Fibroblast of peridontal ligament (primary cell): ENCODE data around the gene NEDD4.
"Not testable (repeated sequence)": the region's sequence is repeated elsewhere in the genome, so short reads cannot be mapped to it uniquely, and the experiment has no call there.

Experiments used
- DNase-seq: peaks from one replicate; pipeline ENCODE4 v3.0.0-alpha.2; 2010; ENCODE audit errors: extremely low read depth

Gene NEDD4

DNA sequence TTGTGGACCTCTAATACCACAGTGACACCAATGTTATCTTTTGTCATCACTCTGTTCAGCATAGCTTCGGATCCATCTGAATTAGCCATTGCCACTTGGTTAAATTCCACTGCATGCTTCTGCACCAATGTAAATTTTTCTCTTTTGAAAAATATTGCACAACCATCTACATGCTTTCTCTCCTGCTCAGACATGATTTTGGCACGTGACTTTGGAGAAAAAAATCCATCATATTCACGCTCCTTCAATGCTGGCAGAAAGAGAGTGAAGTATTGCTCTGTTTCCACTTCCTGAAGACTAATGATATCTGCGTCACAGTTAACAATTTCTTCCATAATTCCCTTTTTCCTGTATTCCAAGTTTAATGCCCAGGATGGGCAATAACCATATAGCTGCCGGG is 13.0 kb upstream of the NEDD4 start:
- DNase-seq = peak; percentile 55

- not testable (repeated sequence) for DNase-seq
These were observed 10.9 kb upstream of the NEDD4 start for GRCh38 chr15:56004281-56004680.

GRCh38 chr15:56003777-56004176 is 10.4 kb upstream of the NEDD4 start:
- DNase-seq = not testable (repeated sequence)

- not testable (repeated sequence) for DNase-seq
These were observed 9.9 kb upstream of the NEDD4 start for GRCh38 chr15:56003277-56003676.

- DNase-seq = no peak
These were observed 8.2 kb upstream of the NEDD4 start for GRCh38 chr15:56001471-56002078.

DNA sequence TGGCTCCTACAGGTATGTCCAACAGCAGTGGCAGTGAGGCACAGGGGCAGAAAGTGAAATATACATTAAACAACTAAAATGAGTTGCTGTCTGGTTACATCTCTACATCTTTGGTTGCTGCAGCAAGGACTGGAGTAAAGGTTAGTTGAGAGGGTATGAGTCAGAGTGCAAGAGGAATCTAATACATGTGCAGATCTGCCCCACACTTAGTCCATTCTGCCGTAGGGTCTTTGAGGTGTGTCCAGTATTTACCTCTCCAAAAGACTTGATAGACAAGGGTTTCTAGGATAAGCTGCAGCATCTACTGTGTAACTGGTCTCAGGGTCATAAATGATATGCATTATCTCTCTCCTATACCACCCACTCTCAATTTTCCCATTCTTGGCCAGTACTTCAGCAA is 6.2 kb upstream of the NEDD4 start:
- no peak for DNase-seq

GRCh38 chr15:55998478-55998877 is 5.1 kb upstream of the NEDD4 start:
- DNase-seq = no peak

DNA sequence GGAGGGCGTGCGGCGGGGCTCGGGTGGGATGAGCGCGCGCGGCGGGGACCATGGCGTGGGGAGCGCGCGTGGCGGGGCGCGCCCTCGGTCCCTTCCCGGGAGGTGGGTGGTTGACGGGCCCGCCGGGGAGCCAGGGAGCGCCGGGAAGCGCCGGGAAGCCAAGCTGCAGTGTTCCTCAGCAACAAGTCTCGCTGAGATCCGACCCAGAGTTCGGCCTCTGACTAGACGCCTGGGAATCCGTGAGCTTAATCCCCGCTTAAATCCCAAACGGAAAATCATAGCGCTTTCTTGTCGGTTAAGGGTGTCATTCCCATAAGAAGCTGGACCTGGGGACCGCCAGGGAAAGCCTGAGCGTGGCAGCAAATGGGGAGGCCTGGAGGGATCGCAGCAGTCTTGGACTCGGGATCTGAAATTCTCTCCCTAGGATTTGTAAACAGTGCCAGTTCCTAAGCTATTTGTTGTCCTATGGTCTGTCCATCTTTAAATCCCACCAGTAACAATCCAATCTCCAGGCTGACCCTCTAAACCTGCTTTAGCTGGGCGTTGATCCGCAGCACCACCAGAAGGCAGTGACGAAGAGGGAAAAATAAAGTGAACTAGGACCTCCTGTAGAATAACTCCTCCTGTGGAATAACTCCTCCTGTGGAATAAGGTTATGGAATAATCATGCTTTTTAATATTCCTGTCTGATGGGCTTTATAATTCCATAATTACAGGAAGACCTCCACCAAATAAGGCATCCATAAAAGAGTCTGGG is 570 bp upstream of the NEDD4 start:
- DNase-seq = peak; percentile 65

- peak; percentile 53 for DNase-seq
These were observed 672 bp downstream of the NEDD4 start for GRCh38 chr15:55992769-55993110.

DNA sequence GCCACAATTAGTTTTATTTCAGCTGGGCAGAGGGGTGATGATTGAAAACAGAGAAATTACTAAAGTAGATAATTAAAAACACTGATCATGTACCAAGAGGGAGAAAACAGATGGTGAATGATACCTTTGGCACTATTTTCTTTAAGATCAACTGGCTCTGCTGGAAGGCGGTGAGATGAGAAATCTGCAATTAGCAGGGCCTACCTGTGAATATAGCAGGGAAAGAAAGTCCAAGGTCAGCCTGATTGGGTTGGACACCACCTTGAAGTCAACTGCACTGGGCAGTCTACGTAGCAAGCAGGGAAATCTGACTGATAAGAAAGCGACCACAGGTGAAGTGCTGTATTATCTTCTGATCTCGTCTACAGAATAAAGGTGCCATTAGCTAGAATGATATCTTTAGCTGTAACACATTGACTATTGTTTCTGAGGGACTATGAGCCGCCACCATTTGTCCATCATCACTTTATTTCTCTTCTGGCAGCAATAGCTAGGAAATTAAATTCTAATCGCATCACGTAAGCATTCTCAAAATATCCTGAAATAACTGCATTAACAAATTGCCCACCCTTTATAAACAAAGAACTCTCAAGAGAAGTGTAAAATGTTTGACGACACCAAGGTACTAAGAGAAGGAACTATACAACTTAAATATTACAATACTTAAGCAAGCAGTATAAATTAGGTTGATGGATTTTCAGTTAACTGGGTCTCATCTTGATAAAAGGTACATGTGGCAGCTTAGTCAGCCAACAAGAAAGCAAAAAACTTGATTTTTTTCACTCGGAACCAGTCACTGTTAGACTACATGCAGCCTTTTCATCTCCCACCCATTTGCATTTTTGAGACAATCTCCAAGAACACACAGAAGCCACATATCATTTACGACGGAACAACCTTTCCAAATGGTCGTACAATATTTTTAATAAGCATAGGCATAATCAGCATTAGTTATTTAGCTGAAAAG is 1.3 kb downstream of the NEDD4 start:
- DNase-seq = no peak

GRCh38 chr15:55990998-55991397 is 2.4 kb downstream of the NEDD4 start:
- no peak for DNase-seq

- DNase-seq = no peak
These were observed 2.9 kb downstream of the NEDD4 start for GRCh38 chr15:55990516-55990915.

DNA sequence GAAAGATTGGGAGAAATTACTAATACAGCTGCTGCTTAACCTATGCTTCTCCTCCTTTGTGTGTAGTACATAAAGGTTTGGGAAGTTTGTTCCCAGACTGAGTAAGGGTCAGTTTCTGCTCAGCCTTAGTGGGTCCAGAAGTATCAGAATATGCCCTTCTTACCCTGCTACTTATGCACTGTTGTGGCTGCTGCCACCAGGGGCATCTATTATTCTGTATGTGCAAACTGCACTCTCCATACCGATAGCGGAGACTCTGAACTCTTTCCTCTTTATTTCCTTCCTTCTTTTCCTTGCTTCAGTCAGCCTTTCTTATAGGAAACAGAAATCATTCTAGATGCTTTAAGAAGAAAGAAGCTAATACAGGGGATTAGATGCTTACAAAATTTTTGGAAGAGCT is 4.0 kb downstream of the NEDD4 start:
- no peak for DNase-seq

GRCh38 chr15:55981582-55982249 is 11.7 kb downstream of the NEDD4 start:
- DNase-seq = no peak

GRCh38 chr15:55980511-55980910 is 12.9 kb downstream of the NEDD4 start:
- no peak for DNase-seq

GRCh38 chr15:55977231-55977630 is 16.2 kb downstream of the NEDD4 start:
- DNase-seq = no peak

DNA sequence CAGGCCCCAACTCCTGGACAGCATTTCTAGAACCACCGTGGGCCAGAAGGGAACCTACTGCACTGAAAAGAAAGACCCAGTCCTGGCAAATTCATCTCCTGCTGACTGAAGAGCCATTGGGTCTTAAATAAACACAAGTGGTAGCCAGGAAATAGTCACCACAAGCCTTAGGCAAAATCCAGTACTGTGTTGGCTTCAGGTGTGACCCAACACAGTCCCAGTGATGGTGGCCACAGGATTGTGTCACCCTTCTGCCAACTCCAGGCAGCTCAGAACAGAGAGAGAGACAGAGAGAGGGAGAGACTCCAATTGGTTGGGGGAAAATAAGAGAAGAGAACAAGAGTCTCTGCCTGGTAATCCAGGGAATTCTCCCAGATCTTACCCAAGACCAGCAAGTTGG is 23.1 kb downstream of the NEDD4 start:
- DNase-seq = no peak

DNA sequence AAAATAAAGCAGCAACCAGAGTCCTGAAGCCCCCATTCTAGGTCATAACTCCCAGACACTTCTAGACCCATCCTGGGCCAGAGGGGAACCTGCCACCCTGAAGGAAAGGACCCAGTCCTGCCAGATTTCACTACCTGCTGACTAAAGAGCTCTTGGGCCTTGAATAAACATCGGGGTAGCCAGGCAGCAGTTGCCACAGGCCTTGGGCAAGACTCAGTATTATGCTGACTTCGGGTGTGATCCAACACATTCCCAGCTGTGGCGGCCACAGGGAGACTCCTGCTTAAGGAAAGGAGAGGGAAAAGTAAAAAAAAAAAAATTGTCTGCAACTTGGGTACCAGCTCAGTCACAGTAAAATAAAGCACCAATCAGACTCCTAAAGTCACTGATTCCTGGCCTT is 23.8 kb downstream of the NEDD4 start:
- DNase-seq = no peak

DNA sequence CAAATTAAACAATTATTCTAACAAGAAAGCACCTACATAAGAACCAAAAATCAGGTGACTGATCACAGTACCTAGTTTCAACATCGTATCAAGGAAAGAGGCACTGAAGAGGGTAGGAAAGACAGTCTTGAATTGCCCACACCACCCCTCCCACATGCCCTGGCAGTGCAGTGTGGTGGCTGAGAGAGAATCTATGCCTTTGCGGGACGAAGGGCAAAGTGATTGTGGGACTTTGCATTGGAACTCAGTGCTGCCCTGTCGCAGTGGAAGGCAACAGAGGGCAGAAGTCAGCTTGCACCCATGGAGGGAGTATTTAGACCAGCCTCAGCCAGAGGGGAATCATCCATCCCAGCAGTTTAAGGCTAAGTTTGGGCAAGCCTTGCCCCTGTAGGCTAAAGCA is 24.5 kb downstream of the NEDD4 start:
- DNase-seq = no peak

- no peak for DNase-seq
These were observed 28.3 kb downstream of the NEDD4 start for GRCh38 chr15:55965091-55965490.

GRCh38 chr15:55960946-55961345 is 32.5 kb downstream of the NEDD4 start:
- no peak for DNase-seq
